Measurements from ENCODE around the gene VAT1L.

DNA sequence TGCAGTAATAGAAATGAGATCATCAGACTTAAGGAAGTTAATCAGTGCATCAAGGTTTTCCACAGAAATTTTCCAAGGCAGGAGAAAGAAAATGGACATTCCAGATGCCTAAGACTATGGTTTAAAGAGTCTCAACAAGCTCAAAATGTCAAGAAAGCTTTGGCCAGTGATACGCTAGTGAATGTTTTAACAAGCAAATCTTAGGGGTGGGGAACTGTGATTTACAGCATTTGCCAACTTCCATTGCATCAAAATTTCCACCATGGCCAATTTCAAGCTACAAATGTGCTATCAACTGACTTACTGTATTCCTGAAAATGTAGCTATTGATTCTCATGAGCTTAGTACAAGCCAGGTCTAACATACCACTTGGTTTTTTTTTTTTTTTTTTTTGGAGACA, 151.6 kb downstream of the VAT1L start:
- TF ChIP-seq, protein P1, sequence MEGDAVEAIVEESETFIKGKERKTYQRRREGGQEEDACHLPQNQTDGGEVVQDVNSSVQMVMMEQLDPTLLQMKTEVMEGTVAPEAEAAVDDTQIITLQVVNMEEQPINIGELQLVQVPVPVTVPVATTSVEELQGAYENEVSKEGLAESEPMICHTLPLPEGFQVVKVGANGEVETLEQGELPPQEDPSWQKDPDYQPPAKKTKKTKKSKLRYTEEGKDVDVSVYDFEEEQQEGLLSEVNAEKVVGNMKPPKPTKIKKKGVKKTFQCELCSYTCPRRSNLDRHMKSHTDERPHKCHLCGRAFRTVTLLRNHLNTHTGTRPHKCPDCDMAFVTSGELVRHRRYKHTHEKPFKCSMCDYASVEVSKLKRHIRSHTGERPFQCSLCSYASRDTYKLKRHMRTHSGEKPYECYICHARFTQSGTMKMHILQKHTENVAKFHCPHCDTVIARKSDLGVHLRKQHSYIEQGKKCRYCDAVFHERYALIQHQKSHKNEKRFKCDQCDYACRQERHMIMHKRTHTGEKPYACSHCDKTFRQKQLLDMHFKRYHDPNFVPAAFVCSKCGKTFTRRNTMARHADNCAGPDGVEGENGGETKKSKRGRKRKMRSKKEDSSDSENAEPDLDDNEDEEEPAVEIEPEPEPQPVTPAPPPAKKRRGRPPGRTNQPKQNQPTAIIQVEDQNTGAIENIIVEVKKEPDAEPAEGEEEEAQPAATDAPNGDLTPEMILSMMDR (IDR thresholded peaks at IDR 0.05): no peak
- TF ChIP-seq POLR2A (IDR thresholded peaks at IDR 0.05) (no peak), POLR2AphosphoS5 (IDR thresholded peaks at IDR 0.05; ENCODE audit: insufficient read depth in 1 of 2, low read depth in 1 of 2) (no peak)

Measured in vagina (tissue), 2 donors.